CD14-positive monocyte (primary cell): Measurements from ENCODE around the gene ZNF497. TPM values are rescaled to one million over a fixed set of nuclear protein-coding genes. Genes with fewer than 3 reads are reported as not detected.

Source experiments
- polyA plus RNA-seq, 3 donors: library from polyadenylated mRNA; depleted of rRNA in 1 of 3; unstranded in 2 of 3; stranded (reverse) in 1 of 3; fragments of 300-500 nt in 2 of 3; fragments of >200 nt in 1 of 3; fragmentation: Illumina TruSeq in 2 of 3; gene quantifications; 1 replicate in 2 of 3; 2 replicates in 1 of 3; pipeline ENCODE4 v1.2.3, GENCODE V29; 2012 to 2021
- small RNA-seq: library from RNA; depleted of rRNA; stranded (forward); fragments of <200 nt; gene quantifications from one replicate; pipeline ENCODE3, GENCODE V24; 2012; ENCODE audit warnings: low read depth; ENCODE audit not compliant: insufficient read length

Gene ZNF497
- polyA plus RNA-seq, 3 donors: 0.28 to 0.60 (median 0.41) TPM

Small RNA genes within 50 kb of the gene (small RNA-seq; reads per million reads assigned to genes)
- gene MIR4754 (not detected), gene MIR6806 (not detected), gene RNA5SP473 (not detected)

Other genes with a start within 250 kb of the ZNF497 start
- gene ZNF329, start 212.0 kb downstream of the ZNF497 start, polyA plus RNA-seq: 1 to 10 TPM in 1 of 3 donors, under 1 TPM in 2; 0.56 to 1.2 (median 0.65) TPM
- 10 to 100 TPM in 1 of 3 donors, 1 to 10 TPM in 2; 5.8 to 10.1 (median 9.0) TPM for gene ZNF274, start 179.7 kb downstream of the ZNF497 start, polyA plus RNA-seq
- 1 to 10 TPM; 1.5 to 7.9 (median 2.2) TPM for gene ZNF544, start 133.8 kb downstream of the ZNF497 start, polyA plus RNA-seq
- 1 to 10 TPM in 1 of 3 donors, under 1 TPM in 2; 0.05 to 2.4 (median 0.25) TPM for gene ZNF8, start 83.8 kb downstream of the ZNF497 start, polyA plus RNA-seq
- 10 to 100 TPM; 34.6 to 61.5 (median 38.8) TPM for gene ERVK3-1, start 57.4 kb downstream of the ZNF497 start, polyA plus RNA-seq
- gene ZSCAN22, start 35.8 kb downstream of the ZNF497 start, polyA plus RNA-seq: 1 to 10 TPM in 1 of 3 donors, under 1 TPM in 2; 0.58 to 1.2 (median 0.99) TPM
- 10 to 100 TPM; 30.2 to 54.5 (median 35.3) TPM for gene A1BG, start 9.3 kb downstream of the ZNF497 start, polyA plus RNA-seq
- gene ZNF837, start 18.3 kb upstream of the ZNF497 start, polyA plus RNA-seq: under 1 TPM; 0.13 to 0.72 (median 0.33) TPM
- gene RPS5, start 24.5 kb upstream of the ZNF497 start, polyA plus RNA-seq: 1,000 to 10,000 TPM in 1 of 3 donors, 100 to 1,000 TPM in 2; 485 to 1,381 (median 580) TPM
- gene RNF225, start 32.9 kb upstream of the ZNF497 start, polyA plus RNA-seq: not detected
- 1 to 10 TPM; 1.2 to 3.1 (median 1.7) TPM for gene ZNF584, start 45.9 kb upstream of the ZNF497 start, polyA plus RNA-seq
- under 1 TPM; 0.40 to 0.92 (median 0.75) TPM for gene ZNF132, start 77.4 kb upstream of the ZNF497 start, polyA plus RNA-seq
- 1 to 10 TPM in 1 of 3 donors, under 1 TPM in 2; 0.46 to 3.1 (median 0.82) TPM for gene ZNF324B, start 88.9 kb upstream of the ZNF497 start, polyA plus RNA-seq
- 1 to 10 TPM; 4.1 to 5.7 (median 5.3) TPM for gene ZNF324, start 104.3 kb upstream of the ZNF497 start, polyA plus RNA-seq
- gene ZNF446, start 113.6 kb upstream of the ZNF497 start, polyA plus RNA-seq: 1 to 10 TPM; 2.0 to 6.2 (median 2.2) TPM
- gene SLC27A5, start 149.2 kb upstream of the ZNF497 start, polyA plus RNA-seq: 1 to 10 TPM; 1.5 to 2.9 (median 2.8) TPM
- 1 to 10 TPM; 2.2 to 5.3 (median 2.6) TPM for gene ZBTB45, start 157.1 kb upstream of the ZNF497 start, polyA plus RNA-seq
- 100 to 1,000 TPM in 1 of 3 donors, 10 to 100 TPM in 2; 16.2 to 234 (median 35.0) TPM for gene TRIM28, start 181.3 kb upstream of the ZNF497 start, polyA plus RNA-seq
- 100 to 1,000 TPM; 228 to 323 (median 290) TPM for gene CHMP2A, start 192.4 kb upstream of the ZNF497 start, polyA plus RNA-seq
- 10 to 100 TPM in 2 of 3 donors, 1 to 10 TPM in 1; 7.8 to 84.6 (median 14.3) TPM for gene UBE2M, start 195.9 kb upstream of the ZNF497 start, polyA plus RNA-seq
- gene MZF1, start 210.6 kb upstream of the ZNF497 start, polyA plus RNA-seq: 10 to 100 TPM in 1 of 3 donors, 1 to 10 TPM in 2; 1.6 to 55.6 (median 1.7) TPM